Measurements from ENCODE around the gene TMEM132D.

The TMEM132D gene

DNA sequence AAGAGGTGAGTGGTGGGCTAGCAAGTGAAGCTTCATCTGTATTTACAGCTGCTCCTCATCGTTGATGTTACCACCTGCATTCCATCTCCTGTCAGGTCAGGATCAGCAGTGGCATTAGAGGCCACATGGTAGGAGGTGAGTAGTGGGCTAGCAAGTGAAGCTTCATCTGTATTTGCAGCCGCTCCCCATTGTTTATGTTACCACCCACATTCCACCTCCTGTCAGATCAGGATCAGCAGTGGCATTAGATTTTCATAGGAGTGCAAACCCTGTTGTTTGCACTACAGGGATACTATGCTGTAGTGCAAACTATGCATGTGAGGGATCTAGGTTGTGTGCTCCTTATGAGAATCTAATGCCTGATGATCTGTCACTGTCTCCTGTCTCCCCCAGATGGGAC, 531.5 kb downstream of the TMEM132D start:
- FAIRE-seq, result no peak
- no peak for DNase-seq (ENCODE audit: insufficient read length, low spot score)

GRCh38 chr12:129371268-129371667, 532.6 kb downstream of the TMEM132D start:
- no peak for DNase-seq (ENCODE audit: insufficient read length, low spot score)

More for the DNA sequence above, 531.5 kb downstream of the TMEM132D start:
- TF ChIP-seq, protein P1, sequence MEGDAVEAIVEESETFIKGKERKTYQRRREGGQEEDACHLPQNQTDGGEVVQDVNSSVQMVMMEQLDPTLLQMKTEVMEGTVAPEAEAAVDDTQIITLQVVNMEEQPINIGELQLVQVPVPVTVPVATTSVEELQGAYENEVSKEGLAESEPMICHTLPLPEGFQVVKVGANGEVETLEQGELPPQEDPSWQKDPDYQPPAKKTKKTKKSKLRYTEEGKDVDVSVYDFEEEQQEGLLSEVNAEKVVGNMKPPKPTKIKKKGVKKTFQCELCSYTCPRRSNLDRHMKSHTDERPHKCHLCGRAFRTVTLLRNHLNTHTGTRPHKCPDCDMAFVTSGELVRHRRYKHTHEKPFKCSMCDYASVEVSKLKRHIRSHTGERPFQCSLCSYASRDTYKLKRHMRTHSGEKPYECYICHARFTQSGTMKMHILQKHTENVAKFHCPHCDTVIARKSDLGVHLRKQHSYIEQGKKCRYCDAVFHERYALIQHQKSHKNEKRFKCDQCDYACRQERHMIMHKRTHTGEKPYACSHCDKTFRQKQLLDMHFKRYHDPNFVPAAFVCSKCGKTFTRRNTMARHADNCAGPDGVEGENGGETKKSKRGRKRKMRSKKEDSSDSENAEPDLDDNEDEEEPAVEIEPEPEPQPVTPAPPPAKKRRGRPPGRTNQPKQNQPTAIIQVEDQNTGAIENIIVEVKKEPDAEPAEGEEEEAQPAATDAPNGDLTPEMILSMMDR (IDR thresholded peaks at IDR 0.05; ENCODE audit: insufficient read depth, missing control alignments), result no peak

DNA sequence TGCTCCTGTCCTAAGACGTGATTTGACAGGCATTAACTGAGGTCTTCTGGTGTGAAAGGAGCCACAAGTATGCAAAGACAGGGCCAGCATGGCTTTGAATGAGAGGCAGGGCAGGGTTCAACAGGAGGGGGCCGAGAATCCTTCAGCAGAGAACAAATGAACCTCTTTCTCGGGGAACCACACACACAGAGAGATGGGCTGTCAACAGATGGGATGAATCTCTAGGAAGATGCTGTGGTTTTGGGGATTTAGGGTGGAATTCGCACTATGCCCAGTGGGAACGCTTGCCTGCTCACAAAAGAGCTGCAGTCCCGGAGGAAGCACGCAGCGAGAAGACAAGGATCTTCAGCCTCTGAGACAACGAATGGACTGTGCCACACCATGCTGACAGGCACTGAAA, 537.2 kb downstream of the TMEM132D start:
- no peak for FAIRE-seq
- TF ChIP-seq, protein P1 (IDR thresholded peaks at IDR 0.05; ENCODE audit: insufficient read depth, missing control alignments), result no peak
- DNase-seq (ENCODE audit: insufficient read length, low spot score), result no peak

More at GRCh38 chr12:129371268-129371667, 532.6 kb downstream of the TMEM132D start:
- TF ChIP-seq, protein P1 (IDR thresholded peaks at IDR 0.05; ENCODE audit: insufficient read depth, missing control alignments), result no peak
- FAIRE-seq, result no peak

- no peak for FAIRE-seq
- TF ChIP-seq, protein P1 (IDR thresholded peaks at IDR 0.05; ENCODE audit: insufficient read depth, missing control alignments), result no peak
- DNase-seq (ENCODE audit: insufficient read length, low spot score), result no peak
Observed at GRCh38 chr12:129363041-129363440, 540.8 kb downstream of the TMEM132D start.

DNA sequence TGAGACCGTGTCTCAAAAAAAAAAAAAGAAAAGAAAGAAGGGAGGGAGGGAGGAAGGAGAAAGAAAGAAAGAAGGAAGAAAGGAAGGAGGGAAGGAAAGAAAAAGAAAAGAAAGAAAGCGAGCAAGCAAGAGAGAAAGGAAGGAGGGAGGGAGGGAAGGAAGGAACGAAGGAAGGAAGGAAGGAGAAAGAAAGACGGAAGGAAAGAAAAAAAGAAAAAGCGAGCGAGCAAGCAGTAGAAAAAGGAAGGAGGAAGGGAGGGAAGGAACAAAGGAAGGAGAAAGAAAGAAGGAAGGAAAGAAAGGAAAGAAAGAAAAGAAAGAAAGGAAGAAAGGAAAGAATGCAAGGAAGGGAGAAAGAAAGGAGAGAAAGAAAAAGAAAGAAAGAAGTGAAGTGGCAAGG, 546.6 kb downstream of the TMEM132D start:
- FAIRE-seq (no peak), DNase-seq (ENCODE audit: insufficient read length, low spot score) (no peak)
- TF ChIP-seq, protein P1 (IDR thresholded peaks at IDR 0.05; ENCODE audit: insufficient read depth, missing control alignments), result no peak

- no peak for FAIRE-seq
Observed at GRCh38 chr12:129351481-129351880, 552.3 kb downstream of the TMEM132D start.

DNA sequence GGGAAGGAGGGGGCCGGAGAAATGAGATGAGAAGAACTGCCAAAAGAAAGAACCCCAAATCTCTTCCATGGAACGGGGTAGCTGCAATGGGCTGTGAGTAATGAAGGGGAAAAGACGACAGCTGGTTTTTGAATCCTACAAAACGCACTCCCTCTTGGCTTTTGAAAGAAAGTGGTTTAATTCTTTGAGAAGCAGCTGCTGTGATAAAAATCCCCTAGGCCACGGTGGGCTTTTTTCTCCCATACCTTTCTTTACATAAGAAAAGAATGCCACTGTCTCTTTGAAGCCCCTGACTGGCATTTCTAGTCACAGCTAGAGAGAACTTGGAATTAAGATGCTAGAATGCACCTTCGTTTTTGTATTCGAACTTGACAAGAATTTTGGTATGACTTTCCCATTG, 564.5 kb downstream of the TMEM132D start:
- DNase-seq (ENCODE audit: insufficient read length, low spot score) (no peak), FAIRE-seq (no peak)
- TF ChIP-seq, protein P1 (IDR thresholded peaks at IDR 0.05; ENCODE audit: insufficient read depth, missing control alignments), result no peak

More at GRCh38 chr12:129351481-129351880, 552.3 kb downstream of the TMEM132D start:
- DNase-seq (ENCODE audit: insufficient read length, low spot score), result no peak
- TF ChIP-seq, protein P1 (IDR thresholded peaks at IDR 0.05; ENCODE audit: insufficient read depth, missing control alignments), result no peak
